NCI-H748 (cell line): ENCODE data around the gene THOC7.

Experiments
- DNase-seq: peaks from one replicate; lab custom pipeline; 2025; ENCODE audit not compliant: unreplicated experiment; lab: John Stamatoyannopoulos, UW

The THOC7 gene

DNA sequence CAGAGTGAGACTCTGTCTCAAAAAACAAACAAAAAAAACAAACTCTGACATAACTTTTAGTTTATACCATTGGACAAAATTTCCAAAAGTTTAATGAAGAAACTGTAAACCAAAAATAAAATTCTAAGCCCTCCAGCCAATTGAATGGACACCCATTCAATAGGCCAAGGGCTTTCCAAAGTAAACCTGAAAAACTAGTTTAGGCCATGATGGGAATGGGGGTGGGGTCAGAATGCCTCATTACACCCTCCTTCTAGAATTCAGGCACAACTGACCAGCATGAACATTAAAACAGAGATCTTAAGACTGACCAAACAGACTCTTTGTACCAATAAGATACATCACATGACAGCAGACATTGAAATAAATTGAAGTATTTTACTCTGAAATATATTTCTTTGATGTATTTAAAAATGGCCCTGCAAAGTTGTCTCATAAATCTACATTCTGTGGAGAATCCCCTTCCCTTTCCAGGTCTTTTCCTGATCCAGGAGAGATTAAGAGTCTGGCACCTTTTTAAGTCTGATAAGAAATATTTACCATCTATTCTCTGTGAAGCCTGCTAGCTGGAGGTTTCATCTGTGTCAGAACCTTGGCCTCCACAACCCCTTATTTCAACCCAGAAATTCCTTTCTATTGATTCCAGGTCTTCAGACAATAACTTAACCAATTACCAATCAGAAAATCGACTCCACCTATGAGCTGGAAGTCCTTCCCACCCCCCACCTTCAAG is 15.7 kb downstream of the THOC7 start:
- DNase-seq: peak; percentile 38

DNA sequence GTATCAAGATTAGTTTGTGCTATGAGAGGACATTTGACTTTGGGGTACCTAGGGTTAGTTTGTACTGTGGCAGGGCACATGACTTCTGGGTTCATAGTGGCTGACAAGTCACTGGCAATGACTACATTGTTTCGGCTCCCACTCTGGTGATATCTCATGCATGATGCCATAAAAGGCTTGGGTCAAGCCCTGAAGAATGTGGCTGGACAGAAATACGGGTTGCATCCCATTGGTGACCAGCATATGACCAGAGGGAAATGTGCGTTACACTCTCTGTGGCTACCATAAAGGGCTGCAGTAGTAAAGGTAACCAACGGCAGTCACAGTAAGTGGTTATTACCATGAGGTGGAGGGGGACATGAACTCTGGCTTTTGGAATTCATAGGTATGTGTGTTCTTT is 18.4 kb downstream of the THOC7 start:
- DNase-seq: no peak

DNA sequence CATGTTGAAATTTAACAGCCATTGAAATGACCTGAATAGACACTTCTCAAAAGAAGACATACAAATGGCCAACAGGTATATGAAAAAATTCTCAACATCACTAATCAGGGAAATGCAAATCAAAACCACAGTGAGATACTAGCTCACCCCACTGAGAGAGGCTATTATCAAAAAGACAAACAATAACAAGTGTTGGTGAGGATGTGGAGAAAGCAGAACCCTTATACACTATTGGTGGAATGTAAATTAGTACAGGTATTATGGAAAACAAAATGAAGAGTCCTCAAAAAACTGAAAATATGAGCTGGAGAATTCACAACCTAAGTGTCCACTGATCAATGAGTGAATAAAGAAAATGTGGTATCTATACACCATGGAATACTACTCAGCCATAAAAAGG is 21.5 kb downstream of the THOC7 start:
- no peak for DNase-seq

DNA sequence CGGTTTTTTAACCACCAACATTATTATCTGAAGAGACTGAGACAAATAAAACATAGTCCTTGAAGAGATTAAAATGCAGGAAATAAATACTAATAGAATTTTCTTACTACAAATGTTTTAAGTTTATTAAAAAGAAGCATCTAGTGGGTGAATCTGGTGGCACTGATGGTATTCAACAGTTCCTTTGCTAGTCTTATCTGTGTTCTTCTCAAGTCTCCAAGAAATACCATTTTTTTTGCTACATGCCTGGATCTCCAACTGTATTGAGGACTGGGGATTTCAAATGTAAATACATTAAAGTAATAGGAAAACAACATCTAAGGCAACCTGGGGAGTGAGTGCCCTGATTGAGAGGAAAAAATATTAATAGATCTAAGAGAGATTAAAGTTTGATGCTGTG is 21.9 kb downstream of the THOC7 start:
- no peak for DNase-seq

DNA sequence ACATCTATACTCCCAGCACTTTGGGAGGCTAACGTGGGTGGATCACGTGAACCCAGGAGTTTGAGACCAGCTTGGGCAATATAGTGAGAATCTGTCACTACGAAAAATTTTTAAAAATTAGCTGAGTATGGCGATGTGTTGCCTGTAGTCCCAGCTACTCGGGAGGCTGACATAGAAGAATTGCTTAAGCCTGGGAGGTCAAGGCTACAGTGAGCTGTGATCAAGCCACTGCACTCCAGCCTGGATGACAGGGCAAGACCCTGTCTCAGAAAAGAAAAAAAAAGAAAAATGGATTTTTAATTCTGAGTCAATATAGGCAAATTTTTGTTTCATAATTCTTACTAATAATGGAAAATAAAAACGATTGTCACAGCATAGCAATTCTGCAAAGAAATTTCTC is 31.2 kb downstream of the THOC7 start:
- DNase-seq: no peak

DNA sequence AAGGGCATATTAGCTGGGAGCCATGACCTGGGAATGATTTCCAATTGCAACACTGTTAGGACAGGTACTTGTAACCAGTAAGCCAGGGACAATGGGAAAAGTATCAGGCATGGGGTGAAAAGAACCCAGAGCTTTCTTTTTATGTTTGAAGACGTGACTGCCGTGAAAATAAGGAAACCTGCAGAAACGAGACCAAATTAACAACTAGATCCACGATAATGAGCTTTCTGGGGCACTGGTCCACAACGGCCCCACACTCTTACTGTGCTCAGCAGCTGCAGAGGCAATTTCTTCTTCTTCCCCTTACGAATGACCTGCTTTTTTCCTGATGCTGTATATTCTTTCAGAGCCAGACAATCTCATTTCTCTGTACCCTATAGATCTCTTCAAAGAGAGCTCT is 33.1 kb downstream of the THOC7 start:
- DNase-seq: no peak

DNA sequence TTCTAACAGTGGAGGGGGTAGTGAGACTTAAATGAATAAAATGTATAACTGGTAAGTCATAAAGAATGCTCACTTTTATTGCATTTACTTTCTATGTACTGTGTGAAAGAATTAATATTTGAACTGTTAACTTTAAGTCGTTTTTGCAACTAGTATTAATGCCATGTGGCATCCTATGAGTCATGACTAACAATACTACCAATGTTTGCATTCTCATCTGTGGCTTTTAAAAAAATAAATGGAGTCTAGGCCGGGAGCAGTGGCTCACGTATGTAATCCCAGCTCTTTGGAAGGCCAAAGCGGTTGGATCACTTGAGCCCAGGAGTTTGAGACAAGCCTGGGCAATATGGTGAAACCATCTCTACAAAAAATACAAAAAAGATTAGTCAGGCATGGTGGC is 39.3 kb downstream of the THOC7 start:
- no peak for DNase-seq

DNA sequence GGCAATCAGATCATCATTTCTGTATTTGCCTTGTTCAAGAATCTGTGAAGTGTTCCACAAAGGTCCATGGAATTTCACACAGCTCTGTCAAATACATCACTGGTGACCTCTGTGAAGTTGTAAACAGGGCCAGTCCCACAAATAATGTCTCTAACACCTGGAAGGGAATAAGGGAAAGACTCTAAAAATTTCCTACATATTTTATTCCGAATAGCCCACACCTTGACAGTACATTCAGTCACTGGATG is 44.5 kb downstream of the THOC7 start, which contains the start of gene C3orf49:
Gene C3orf49, plus strand, starts transcription at position 149 of the 248 bp plus-strand sequence. CDS start 173 bp downstream, outside the sequence.
- DNase-seq: no peak

DNA sequence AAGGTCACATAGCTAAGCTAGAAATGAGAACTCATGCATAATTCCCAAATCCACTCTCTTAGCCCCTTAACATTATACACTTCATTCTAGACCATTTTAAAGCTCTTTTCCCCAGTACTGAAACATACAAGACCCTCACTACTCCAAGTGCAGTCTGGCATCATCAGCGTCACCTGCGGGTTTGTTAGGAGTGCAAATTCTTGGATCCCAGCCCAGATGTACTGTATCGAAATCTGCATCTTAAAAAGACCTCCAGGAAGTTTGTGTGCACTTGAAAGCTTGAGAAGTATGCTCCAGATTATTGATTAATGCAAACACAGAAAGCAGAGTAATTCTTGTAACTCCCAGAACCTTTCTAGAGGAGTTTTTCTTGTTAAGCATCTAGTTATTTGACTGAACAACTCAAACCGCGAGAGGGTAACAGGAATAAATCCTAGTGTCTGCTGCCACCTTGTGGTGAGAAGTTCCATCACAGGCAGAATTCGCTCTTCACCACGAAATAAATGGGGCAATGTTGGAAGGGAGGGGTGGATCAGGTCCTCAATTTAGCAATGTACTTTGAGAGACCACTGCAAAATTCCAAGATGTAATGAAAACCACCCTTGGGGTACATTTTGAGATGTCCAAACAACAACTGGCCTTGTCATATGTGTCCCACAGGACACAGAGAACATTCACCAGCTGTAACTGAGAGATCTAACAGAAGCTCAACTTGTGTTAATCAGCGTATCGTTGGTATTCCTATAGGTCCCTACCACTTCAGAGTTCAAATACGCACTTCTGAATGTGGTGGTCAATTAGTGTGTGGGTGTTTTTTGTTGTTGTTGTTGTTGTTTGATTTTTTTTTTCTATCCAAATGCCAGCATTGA is 45.1 kb downstream of the THOC7 start:
- peak; percentile 72 for DNase-seq

DNA sequence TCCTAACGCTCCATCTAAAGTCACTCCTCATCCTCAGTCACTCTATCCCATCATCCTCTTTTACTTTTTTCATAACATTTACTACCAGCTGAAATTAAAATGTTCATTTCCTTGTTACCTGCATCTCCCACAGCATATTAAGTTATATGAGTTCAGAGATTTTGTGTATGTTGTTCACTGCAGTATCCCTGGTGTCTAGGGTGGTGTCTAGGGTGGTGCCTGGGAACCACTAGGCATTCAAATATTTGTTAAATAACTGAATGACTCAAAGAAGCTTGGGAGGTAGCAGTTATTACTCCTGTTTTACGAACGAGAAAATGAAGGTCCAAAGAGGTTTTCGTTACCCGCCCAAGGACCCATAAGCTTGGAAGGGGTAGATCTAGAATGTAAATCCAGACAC is 46.4 kb downstream of the THOC7 start:
- DNase-seq: no peak

DNA sequence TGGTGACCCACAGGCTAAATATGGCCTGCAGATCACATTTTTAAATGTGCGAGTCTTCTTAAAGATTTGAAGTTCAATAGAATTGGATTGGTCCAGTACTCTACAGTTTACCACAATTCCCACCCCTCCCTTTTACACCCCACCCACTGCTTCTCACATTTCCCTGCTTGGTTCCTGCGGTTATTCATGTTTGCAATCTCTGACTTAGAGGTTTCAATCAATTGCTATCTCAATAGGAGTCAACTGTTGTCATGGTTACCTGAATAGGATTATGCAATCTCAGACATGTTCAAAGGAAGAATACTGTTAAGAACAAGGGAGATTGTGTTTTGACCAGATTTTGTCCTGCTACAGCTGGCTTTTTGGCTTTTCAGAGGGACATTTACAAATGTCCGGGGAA is 49.4 kb downstream of the THOC7 start:
- peak; percentile 74 for DNase-seq

DNA sequence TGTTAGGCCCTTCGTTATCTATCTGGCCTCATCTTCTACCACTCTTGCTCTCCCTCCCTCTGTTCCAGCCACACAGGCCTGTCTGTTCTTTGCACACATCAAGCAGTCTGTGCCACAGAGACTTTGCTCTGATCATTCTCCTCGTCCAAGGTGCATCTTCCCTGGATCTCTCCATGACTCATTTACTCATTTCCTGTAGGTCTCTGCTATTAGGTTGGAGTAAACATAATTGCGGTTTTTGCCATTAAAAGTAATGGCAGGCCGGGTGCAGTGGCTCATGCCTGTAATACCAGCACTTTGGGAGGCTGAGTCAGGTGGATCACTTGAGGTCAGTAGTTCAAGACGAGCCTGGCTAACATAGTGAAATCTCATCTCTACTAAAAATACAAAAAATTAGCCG is 54.0 kb downstream of the THOC7 start:
- DNase-seq: no peak

DNA sequence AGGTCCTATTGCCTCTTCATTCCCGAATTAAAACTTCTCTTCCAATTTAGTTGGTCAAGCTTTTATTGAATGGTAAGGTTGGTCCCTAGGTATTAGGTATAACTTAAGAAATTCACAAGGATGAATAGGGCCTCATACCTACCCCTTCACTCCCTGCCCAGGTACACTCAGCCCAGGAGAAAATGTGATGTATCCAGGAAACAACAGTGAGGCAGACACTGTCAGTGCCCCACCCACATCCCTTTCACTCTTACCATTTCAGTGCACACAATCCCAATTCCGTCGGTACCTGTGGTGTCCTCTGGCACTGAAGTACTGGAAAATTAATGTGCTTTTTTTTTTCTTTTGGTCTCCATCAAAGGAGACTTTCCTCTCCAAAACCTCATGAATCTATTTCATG is 55.0 kb downstream of the THOC7 start:
- peak; percentile 4 for DNase-seq

DNA sequence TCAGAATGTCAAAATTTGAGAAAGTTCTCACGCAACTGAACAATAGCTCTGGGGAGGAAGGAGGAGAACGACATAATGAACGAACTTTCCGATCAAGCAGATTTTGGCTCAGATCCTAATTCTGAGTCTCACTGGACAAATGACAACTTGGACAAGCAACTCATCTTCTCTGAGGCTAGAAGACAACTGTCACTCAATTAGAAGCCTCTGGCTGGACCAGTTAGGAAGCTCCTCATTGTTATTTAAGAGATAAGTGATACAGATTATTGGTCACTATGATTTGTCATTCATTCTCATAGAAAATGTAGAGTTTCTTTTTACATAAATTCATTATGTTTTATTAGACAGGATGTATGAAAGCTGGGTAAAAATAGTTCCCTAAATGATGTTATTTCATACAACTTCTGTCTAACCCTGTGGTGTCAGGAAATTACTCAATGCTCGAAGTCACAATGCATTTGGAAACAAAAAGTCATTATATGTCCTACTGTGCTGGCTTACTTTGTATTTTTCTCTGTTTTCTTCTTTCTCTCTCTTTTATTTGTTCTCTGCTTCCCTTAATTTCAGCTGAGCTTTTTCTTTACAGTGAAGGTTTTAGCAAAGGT is 55.5 kb downstream of the THOC7 start:
- DNase-seq: no peak

DNA sequence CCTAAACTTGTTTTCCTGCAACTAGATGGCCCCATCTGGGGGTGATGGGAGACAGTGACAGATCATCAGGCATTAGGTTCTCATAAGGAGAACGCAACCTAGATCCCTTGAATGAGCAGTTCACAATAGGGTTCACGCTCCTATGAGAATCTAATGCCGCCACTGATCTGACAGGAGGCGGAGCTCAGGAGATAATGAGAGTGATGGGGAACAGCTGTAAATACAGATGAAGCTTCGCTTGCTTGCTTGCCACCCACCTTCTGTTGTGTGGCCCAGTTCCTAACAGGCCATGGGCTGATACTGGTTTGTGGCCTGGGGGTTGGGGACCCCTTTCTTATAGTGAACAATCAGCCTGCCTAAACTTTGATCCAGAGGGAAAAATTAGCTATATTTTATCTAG is 59.7 kb downstream of the THOC7 start:
- DNase-seq: no peak

DNA sequence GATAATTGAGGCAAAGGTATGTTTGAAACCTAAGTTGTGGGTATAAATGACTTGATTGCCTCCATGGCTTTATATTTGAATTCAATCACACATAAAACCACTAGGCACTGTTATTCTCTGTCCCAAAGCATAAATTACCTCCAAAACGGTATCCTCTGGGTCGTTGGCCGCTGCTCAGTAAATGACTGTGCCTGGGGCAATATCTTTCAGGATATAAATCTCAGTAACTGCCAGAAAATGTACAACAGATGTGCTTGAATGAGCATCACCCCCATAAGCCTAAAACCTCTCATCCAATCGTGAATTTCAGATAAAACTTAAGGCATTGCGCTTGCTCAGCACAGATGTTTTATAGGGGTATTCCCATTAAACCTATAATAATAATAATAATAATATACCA is 63.5 kb downstream of the THOC7 start:
- DNase-seq: no peak

DNA sequence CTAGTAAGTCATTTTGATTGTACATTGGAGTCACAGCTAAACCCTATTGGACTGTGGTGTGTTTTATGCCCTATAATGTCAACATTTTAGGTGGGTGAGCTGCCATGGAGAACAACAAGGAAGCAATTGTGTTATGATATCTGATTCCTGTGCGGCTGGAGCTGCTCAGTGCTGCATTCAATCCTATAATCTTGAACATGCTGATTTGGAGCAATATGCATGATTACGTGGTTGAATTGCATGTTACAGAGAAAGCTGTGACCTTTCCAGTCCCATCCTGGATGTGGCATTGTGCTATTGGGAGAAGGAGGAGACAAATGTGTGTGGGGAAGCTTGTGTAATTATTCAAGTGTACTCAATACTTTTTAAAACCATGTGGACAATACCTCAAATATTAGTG is 64.7 kb downstream of the THOC7 start:
- no peak for DNase-seq

DNA sequence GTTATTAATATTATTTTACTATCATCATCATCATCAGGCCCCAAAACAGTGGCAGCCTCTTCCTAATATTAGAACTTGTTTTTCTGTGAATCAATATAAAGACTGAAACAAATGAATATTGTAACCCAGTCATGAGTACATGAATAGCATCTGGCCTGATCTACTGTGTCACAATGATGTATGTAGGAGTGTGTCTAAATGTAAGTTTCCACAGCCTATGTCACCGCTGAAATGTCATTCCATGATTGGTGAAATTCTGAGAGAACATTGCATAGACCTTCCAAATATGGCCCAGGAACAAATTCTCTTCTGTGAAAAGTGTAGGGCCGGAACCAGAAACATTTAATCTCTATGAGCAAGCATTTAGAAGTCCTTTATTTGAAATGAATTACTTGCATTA is 65.1 kb downstream of the THOC7 start:
- DNase-seq: no peak

DNA sequence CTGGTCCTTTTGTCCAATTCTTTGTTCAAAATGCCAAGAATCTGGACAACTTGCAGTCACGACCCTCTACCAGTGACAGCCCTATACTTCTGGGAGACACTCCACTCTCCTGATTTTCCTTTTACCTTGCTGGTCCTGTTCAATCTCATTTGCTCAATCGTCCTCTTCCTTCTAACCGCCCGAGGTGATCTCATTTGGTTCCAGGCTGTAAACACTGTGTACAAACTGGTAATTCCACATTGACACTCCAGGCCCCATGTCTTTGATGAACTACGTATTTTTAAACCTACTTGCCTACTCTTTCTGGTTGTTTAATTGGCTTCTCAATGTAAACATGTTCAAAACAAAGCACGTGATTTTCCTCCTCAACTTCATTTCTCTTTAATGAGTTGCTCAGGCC is 68.2 kb downstream of the THOC7 start:
- no peak for DNase-seq

DNA sequence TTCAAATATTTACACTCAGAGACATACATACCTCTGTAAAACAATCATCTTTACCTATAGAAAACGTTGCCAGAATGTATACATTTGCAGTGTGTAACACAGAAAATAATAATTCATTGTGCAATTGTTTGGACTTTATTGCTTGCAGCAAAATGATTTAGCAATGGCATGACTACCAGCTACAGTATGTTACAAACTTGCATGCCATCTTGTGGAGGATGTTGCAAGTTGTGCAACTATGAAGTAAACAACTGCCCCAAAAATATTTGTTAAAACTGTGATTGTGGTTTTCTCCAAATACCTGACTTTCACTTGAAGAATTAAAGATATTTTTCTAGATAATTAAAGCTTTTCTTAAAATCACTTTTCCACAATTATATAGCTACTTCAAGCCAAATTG is 71.6 kb downstream of the THOC7 start:
- DNase-seq: peak; percentile 53
